GM19463 (cell line): ENCODE data around the gene RBBP7.

Experiments used
- ATAC-seq: cut with Tn5 transposase; IDR thresholded peaks from one replicate; pipeline ENCODE4 v1.9.1; 2021; ENCODE audit warnings: mild to moderate bottlenecking, moderate library complexity; ENCODE audit not compliant: unreplicated experiment

The RBBP7 gene

GRCh38 chrX:16870095-16870861, at the start of gene RBBP7:
Gene RBBP7 (minus strand): TSS chrX:16870362. CDS start chrX:16870053, 309 bp downstream.
- ATAC-seq: peak; percentile 86

- ATAC-seq: no peak
Observed at GRCh38 chrX:16918979-16919378, 48.8 kb upstream of the RBBP7 start.

- no peak for ATAC-seq
Observed at GRCh38 chrX:16917120-16917519, 47.0 kb upstream of the RBBP7 start.

GRCh38 chrX:16916561-16916960, 46.4 kb upstream of the RBBP7 start:
- ATAC-seq: no peak

GRCh38 chrX:16914058-16914457, 43.9 kb upstream of the RBBP7 start:
- ATAC-seq: no peak

GRCh38 chrX:16910376-16910775, 40.2 kb upstream of the RBBP7 start:
- ATAC-seq: no peak

GRCh38 chrX:16903274-16904022, 33.3 kb upstream of the RBBP7 start:
- no peak for ATAC-seq

GRCh38 chrX:16897445-16897844, 27.3 kb upstream of the RBBP7 start:
- no peak for ATAC-seq

- peak; percentile 81 for ATAC-seq
Observed at GRCh38 chrX:16892504-16893362, 22.6 kb upstream of the RBBP7 start.

GRCh38 chrX:16885628-16886027, 15.5 kb upstream of the RBBP7 start:
- ATAC-seq: no peak

- ATAC-seq: no peak
Observed at GRCh38 chrX:16883487-16883804, 13.3 kb upstream of the RBBP7 start.

- ATAC-seq: peak; percentile 66
Observed at GRCh38 chrX:16882702-16883486, 12.7 kb upstream of the RBBP7 start.

- ATAC-seq: no peak
Observed at GRCh38 chrX:16882169-16882568, 12.0 kb upstream of the RBBP7 start.

- no peak for ATAC-seq
Observed at GRCh38 chrX:16876696-16877095, 6.5 kb upstream of the RBBP7 start.

GRCh38 chrX:16874458-16875095, 4.4 kb upstream of the RBBP7 start:
- no peak for ATAC-seq

- no peak for ATAC-seq
Observed at GRCh38 chrX:16873106-16873505, 2.9 kb upstream of the RBBP7 start.

- peak; percentile 7 for ATAC-seq
Observed at GRCh38 chrX:16870862-16871815, 977 bp upstream of the RBBP7 start.

- ATAC-seq: peak; percentile 39
Observed at GRCh38 chrX:16869393-16870094, 618 bp downstream of the RBBP7 start.
